Chondrocyte (in vitro differentiated cells): ENCODE data around the gene NPTXR. TPM values are rescaled to one million over a fixed set of nuclear protein-coding genes. Genes with fewer than 3 reads are reported as not detected.

Source experiments
- DNase-seq: peaks from one replicate; pipeline ENCODE4 v3.0.0; 2021; ENCODE audit warnings: mixed read lengths, low spot score
- H3K27ac Mint-ChIP-seq: one replicate; pipeline ENCODE4 v1.8.0; 2021; ENCODE audit warnings: mild to moderate bottlenecking, moderate library complexity, mixed read lengths; ENCODE audit not compliant: unreplicated experiment
- H3K27me3 Mint-ChIP-seq: 2 replicates; pipeline ENCODE4 v1.8.0; 2021; ENCODE audit warnings: low read depth, mixed read lengths
- H3K36me3 Mint-ChIP-seq: 2 replicates; pipeline ENCODE4 v1.8.0; 2021; ENCODE audit warnings: low read depth, mixed read lengths
- H3K4me1 Mint-ChIP-seq: 2 replicates; pipeline ENCODE4 v1.8.0; 2021; ENCODE audit warnings: low read depth, mild to moderate bottlenecking, mixed read lengths
- H3K4me3 Mint-ChIP-seq: one replicate; pipeline ENCODE4 v1.8.0; 2021; ENCODE audit warnings: mild to moderate bottlenecking, moderate library complexity, mixed read lengths; ENCODE audit not compliant: unreplicated experiment
- H3K9me3 Mint-ChIP-seq: 2 replicates; pipeline ENCODE4 v1.8.0; 2021; ENCODE audit warnings: low read depth, mixed read lengths
- total RNA-seq: library from RNA; stranded (reverse); gene quantifications from 3 replicates; pipeline ENCODE4 v1.2.1, GENCODE V29; 2021
- TF ChIP-seq, protein P1 (sequence below): fragments of 200-600 bp; sonication (generic); IDR thresholded peaks from 2 replicates; pipeline ENCODE4 v1.5.0; 2021; ENCODE audit warnings: antibody characterized with exemption, mild to moderate bottlenecking, moderate library complexity

The NPTXR gene
- total RNA-seq, 1 donor from 2014 or later = 35.0 TPM

DNA sequence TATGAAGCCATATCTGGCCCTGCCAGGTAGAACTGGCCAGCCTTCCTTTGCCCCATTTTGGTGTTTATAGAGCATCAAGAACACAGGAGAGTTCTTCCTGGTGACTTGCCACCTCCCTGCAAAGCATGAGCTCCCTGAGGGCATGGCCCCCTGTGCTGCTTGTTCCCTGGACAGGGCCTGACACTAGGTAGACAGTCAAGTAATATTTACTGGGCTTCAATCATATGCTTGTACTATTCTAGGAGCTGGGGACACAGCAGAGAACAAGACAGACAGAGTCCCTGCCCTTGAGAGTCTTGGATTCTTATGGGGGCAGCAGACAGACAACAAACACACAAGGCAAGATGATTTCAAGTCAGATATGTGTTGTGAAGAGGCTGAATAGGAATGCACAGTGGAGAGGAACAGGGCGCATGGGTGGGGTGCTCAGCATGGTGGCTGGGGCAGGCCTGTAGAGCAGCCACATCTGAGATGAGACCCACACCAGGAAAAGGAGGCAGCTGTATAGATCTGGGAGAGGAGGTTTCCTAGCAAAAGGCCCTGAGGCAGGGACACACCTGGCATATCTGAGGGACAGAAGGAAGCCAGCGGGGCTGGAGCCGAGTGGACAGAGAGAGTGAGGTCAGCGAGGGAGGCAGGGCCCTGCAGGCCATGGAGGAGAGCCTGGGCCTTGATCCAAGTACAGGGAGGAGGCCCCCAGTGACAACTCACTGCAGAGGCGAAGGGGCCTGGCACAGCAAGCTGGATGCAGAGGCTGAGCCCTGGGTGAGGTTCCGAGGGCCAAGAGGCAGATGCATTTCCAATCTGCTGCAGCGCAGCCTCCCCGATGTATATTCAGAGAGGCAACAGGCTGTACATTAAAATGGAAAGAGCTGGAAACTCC lies 38.4 kb upstream of the NPTXR start:
- Mint-ChIP-seq H3K4me3 (peak overlapping the region; percentile 26), H3K27ac (peak overlapping the region; percentile 95), H3K27me3 (peaks cover 1% of the 10 kb centered on the region), H3K9me3 (no peaks in the 10 kb centered on the region), H3K4me1 (peaks cover 31% of the 10 kb centered on the region), H3K36me3 (peaks cover 1% of the 10 kb centered on the region)
- DNase-seq = no peak
- TF ChIP-seq, protein P1, sequence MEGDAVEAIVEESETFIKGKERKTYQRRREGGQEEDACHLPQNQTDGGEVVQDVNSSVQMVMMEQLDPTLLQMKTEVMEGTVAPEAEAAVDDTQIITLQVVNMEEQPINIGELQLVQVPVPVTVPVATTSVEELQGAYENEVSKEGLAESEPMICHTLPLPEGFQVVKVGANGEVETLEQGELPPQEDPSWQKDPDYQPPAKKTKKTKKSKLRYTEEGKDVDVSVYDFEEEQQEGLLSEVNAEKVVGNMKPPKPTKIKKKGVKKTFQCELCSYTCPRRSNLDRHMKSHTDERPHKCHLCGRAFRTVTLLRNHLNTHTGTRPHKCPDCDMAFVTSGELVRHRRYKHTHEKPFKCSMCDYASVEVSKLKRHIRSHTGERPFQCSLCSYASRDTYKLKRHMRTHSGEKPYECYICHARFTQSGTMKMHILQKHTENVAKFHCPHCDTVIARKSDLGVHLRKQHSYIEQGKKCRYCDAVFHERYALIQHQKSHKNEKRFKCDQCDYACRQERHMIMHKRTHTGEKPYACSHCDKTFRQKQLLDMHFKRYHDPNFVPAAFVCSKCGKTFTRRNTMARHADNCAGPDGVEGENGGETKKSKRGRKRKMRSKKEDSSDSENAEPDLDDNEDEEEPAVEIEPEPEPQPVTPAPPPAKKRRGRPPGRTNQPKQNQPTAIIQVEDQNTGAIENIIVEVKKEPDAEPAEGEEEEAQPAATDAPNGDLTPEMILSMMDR = no peak

DNA sequence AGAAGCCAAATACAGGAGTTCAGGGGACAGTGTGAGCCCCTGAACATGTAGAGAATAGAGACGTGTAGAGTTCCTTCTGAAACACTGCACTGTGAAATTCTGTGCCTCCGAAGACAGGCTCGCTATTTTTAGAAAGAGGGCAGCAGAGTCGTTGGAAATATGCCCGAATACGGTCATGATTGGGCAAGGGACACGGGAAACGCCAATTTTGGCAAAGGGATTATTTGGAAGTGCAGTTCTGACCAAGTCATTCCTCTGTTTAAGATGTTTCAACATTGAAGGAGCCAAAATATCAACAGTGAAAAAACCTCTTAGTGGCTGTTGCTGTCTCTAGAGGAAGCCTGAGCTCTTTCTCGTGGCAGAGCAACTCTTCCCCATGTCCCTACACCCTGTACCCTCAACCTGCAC lies 37.6 kb upstream of the NPTXR start:
- Mint-ChIP-seq H3K36me3 (peaks cover 1% of the 10 kb centered on the region), H3K4me3 (peak overlapping the region; percentile 57), H3K27me3 (peaks cover 3% of the 10 kb centered on the region), H3K9me3 (no peaks in the 10 kb centered on the region), H3K27ac (peak overlapping the region; percentile 95), H3K4me1 (peaks cover 31% of the 10 kb centered on the region)
- DNase-seq = no peak
- TF ChIP-seq, protein P1 = peak; percentile 43

DNA sequence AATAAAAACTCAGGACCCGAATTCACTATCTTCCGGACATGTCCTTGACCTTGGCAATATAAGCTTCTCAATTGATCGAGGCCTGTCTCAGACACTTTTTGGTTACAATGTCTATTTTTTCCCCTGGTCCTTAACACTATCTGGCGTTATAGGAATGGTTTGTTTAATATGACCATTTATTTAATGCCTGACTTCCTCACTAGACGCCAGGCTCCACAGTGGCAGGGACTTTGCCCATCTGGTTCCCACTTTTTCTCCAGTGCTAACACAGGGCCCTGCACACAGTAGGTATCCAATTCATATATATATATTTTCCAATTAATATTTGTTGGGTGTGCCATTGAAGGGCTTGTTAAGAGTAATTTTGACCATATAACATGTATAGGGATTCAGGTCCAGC lies 36.1 kb upstream of the NPTXR start:
- Mint-ChIP-seq H3K36me3 (peaks cover 1% of the 10 kb centered on the region), H3K4me3 (no peak overlapping the region), H3K27ac (no peak overlapping the region), H3K27me3 (peaks cover 3% of the 10 kb centered on the region), H3K9me3 (no peaks in the 10 kb centered on the region), H3K4me1 (peaks cover 31% of the 10 kb centered on the region)
- no peak for DNase-seq
- TF ChIP-seq, protein P1 = no peak

DNA sequence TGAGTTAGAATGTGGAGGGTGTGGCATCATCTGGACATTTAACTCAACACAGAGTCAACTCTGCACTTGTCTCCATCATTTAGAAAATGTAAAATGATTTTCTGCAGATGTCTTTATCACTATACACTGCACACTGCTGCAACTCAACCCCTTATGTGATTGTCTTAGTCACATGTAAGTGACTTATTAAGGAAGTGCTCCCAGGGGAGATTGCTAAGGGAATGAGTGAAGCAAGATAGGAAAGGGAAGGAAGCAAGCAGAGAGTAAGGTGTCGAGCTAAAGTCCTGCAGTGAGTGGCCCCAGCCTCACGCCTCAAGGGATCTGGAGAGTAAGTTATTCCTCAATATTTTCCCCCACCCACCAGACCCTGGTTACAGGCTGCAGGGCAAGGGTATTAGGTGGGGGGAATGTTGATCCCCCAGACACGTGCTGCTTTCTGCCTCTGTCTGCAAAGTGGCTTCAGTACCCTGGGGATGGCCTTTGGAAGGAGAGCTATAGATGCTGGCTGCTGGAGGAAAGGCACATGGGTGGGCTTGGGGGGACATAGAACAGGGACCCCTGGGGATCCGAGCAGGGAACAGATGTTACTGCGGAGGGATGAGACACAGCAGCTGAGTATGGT lies 35.4 kb upstream of the NPTXR start:
- Mint-ChIP-seq H3K27ac (no peak overlapping the region), H3K4me3 (no peak overlapping the region), H3K36me3 (peaks cover 1% of the 10 kb centered on the region), H3K27me3 (peaks cover 3% of the 10 kb centered on the region), H3K9me3 (no peaks in the 10 kb centered on the region), H3K4me1 (peaks cover 31% of the 10 kb centered on the region)
- no peak for DNase-seq
- TF ChIP-seq, protein P1 = no peak

DNA sequence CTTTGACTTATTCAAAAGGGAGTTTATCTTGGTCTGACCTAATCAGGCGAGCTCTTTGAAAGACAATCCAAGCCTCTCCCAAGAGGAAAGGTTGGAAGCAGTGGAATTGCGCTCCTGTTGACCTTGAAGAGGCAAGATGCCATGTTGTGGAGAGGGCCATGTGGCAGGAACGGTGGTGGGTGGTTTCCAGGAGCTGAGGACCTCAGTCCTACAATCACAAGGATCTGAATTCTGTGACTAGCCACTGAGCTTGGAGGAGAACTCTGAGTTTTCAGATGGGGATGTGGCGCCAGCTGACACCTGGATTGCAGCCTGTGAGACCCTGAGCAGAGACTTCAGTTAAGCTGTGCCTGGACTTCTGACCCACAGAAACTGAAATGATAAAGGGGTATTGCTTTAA lies 34.2 kb upstream of the NPTXR start:
- TF ChIP-seq, protein P1 = no peak
- peaks cover 3% of the 10 kb centered on the region for H3K27me3 Mint-ChIP-seq
- no peak overlapping the region for H3K27ac Mint-ChIP-seq
- H3K9me3 Mint-ChIP-seq = no peaks in the 10 kb centered on the region
- DNase-seq = no peak
- H3K4me1 Mint-ChIP-seq = peaks cover 30% of the 10 kb centered on the region
- H3K4me3 Mint-ChIP-seq = no peak overlapping the region
- H3K36me3 Mint-ChIP-seq = peaks cover 1% of the 10 kb centered on the region
